ENCODE data around the gene IFRD2.

- TF ChIP-seq, protein P1, sequence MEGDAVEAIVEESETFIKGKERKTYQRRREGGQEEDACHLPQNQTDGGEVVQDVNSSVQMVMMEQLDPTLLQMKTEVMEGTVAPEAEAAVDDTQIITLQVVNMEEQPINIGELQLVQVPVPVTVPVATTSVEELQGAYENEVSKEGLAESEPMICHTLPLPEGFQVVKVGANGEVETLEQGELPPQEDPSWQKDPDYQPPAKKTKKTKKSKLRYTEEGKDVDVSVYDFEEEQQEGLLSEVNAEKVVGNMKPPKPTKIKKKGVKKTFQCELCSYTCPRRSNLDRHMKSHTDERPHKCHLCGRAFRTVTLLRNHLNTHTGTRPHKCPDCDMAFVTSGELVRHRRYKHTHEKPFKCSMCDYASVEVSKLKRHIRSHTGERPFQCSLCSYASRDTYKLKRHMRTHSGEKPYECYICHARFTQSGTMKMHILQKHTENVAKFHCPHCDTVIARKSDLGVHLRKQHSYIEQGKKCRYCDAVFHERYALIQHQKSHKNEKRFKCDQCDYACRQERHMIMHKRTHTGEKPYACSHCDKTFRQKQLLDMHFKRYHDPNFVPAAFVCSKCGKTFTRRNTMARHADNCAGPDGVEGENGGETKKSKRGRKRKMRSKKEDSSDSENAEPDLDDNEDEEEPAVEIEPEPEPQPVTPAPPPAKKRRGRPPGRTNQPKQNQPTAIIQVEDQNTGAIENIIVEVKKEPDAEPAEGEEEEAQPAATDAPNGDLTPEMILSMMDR (conservative IDR thresholded peaks at IDR 0.05 in 1 of 2, IDR thresholded peaks at IDR 0.05 in 1 of 2; ENCODE audit: extremely low read depth in 1 of 2, insufficient read depth in 1 of 2, low read depth in 1 of 2, low read length in 2 of 2) = no peak
- no peak for TF ChIP-seq EZH2 (IDR thresholded peaks at IDR 0.05; ENCODE audit: borderline replicate concordance, low read length)
These were observed 4.6 kb upstream of the IFRD2 start for GRCh38 chr3:50296721-50297383.
